ENCODE measurements around the gene SMCR8. TPM values are rescaled to one million over a fixed set of nuclear protein-coding genes. Genes with fewer than 3 reads are reported as not detected.
"Not testable (repeated sequence)": the region's sequence is repeated elsewhere in the genome, so short reads cannot be mapped to it uniquely, and the experiment has no call there.

Gene SMCR8
- total RNA-seq, 2 donors from 2014 or later = 7.9 to 9.1 TPM

GRCh38 chr17:18280766-18281371 lies 34.2 kb upstream of the SMCR8 start:
- no peaks in the 10 kb centered on the region for H3K4me1 ChIP-seq
- 48 to 66% methylated on average over 5 of the region's 5 CpGs for WGBS, 2 donors
- H3K9me3 ChIP-seq = no peaks in the 10 kb centered on the region
- peaks cover 13 to 45% of the 10 kb centered on the region in 2 donors for H3K36me3 ChIP-seq (replicated peaks in 1 of 2; ENCODE audit: insufficient read depth in 1 of 2, low read depth in 2 of 2)
- intact Hi-C loops (cut with DNase I) = no loop called here
- DNase-seq (no peak), ATAC-seq (no peak)
- TF ChIP-seq CTCF (IDR thresholded peaks at IDR 0.05) = no peak
- TF ChIP-seq POLR2A (IDR thresholded peaks at IDR 0.05) = no peak
- no peak overlapping the region for H3K27ac ChIP-seq
- H3K4me3 ChIP-seq = no peak overlapping the region
- no peaks in the 10 kb centered on the region for H3K27me3 ChIP-seq

GRCh38 chr17:18281788-18282187 lies 33.3 kb upstream of the SMCR8 start:
- no peaks in the 10 kb centered on the region for H3K27me3 ChIP-seq
- intact Hi-C loops (cut with DNase I) = no loop called here
- WGBS, 2 donors = 93 to 96% methylated on average over 4 to 6 of the region's 6 CpGs
- H3K4me3 ChIP-seq = no peak overlapping the region
- H3K4me1 ChIP-seq = no peaks in the 10 kb centered on the region
- H3K27ac ChIP-seq = no peak overlapping the region
- H3K9me3 ChIP-seq = no peaks in the 10 kb centered on the region
- peaks cover 13 to 42% of the 10 kb centered on the region in 2 donors for H3K36me3 ChIP-seq (replicated peaks in 1 of 2; ENCODE audit: insufficient read depth in 1 of 2, low read depth in 2 of 2)
- ATAC-seq = no peak
- TF ChIP-seq CTCF (IDR thresholded peaks at IDR 0.05) (no peak), POLR2A (IDR thresholded peaks at IDR 0.05) (no peak)
- no peak for DNase-seq

DNA sequence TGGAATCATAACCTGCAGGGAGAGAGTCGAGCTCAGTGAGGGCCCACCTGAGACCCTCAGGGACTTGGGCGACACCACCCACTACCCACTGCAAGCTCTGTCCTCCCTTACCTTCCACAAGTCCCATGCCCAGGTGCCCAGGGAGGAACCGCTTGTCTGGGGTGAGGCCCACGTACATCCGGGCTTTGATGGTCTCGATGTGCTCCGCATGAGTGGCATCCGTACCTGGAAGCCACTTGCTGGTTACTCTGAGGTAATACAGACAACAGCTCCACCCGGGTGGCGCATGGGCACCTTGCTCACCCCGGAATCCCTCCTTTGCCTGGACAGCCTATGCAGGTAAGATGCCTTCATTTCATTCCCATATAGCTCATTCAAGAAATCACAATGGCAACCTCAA lies 29.8 kb upstream of the SMCR8 start:
- WGBS, 2 donors = 93 to 99% methylated on average over 11 of the region's 11 CpGs
- ATAC-seq = no peak
- Histone ChIP-seq H3K9me3 (no peaks in the 10 kb centered on the region), H3K36me3 (replicated peaks in 1 of 2; ENCODE audit: insufficient read depth in 1 of 2, low read depth in 2 of 2) (peaks cover 0 to 34% of the 10 kb centered on the region in 2 donors), H3K4me3 (no peak overlapping the region), H3K4me1 (no peaks in the 10 kb centered on the region), H3K27ac (no peak overlapping the region), H3K27me3 (no peaks in the 10 kb centered on the region)
- DNase-seq = no peak
- TF ChIP-seq CTCF (IDR thresholded peaks at IDR 0.05) (no peak), POLR2A (IDR thresholded peaks at IDR 0.05) (no peak)
- intact Hi-C loops (cut with DNase I) = no loop called here

GRCh38 chr17:18291718-18292540 lies 23.2 kb upstream of the SMCR8 start:
- H3K27ac ChIP-seq = no peak overlapping the region
- TF ChIP-seq CTCF (IDR thresholded peaks at IDR 0.05) = no peak
- no peak for TF ChIP-seq POLR2A (IDR thresholded peaks at IDR 0.05)
- H3K36me3 ChIP-seq (replicated peaks in 1 of 2; ENCODE audit: insufficient read depth in 1 of 2, low read depth in 2 of 2) = peaks cover 0 to 17% of the 10 kb centered on the region in 2 donors
- H3K27me3 ChIP-seq = no peaks in the 10 kb centered on the region
- intact Hi-C loops (cut with DNase I) = no loop called here
- ATAC-seq = no peak
- no peaks in the 10 kb centered on the region for H3K4me1 ChIP-seq
- H3K4me3 ChIP-seq = no peak overlapping the region
- H3K9me3 ChIP-seq = no peaks in the 10 kb centered on the region
- no peak for DNase-seq
- WGBS, 2 donors = 91 to 93% methylated on average over 15 of the region's 15 CpGs

DNA sequence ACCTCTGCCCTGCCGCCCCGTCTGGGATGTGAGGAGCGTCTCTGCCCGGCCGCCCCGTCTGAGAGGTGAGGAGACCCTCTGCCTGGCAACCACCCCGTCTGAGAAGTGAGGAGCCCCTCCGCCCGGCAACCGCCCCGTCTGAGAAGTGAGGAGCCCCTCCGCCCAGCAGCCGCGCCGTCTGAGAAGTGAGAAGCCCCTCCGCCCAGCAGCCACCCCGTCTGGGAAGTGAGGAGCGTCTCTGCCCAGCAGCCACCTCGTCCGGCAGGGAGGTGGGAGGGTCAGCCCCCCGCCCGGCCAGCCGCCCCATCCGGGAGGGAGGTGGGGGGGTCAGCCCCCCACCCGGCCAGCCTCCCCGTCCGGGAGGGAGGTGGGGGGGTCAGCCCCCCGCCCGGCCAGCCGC lies 17.0 kb upstream of the SMCR8 start:
- H3K4me1 ChIP-seq; H3K9me3 ChIP-seq; H3K27ac ChIP-seq; ATAC-seq; DNase-seq; H3K4me3 ChIP-seq; intact Hi-C loops (cut with DNase I); H3K27me3 ChIP-seq: not testable (repeated sequence)
- 97% methylated on average over 7 of the region's 30 CpGs; no CpG with 5 or more reads in 1 of the 2 donors for WGBS, 2 donors
- H3K36me3 ChIP-seq (replicated peaks in 1 of 2; ENCODE audit: insufficient read depth in 1 of 2, low read depth in 2 of 2) = peaks cover 0 to 19% of the 10 kb centered on the region in 2 donors

All from body of pancreas (tissue), 4 donors.